Measurements from ENCODE around the gene ZNF775.

GRCh38 chr7:150443793-150444540 is 64.8 kb downstream of the ZNF775 start:
- TF ChIP-seq CTCF (conservative IDR thresholded peaks at IDR 0.05; ENCODE audit: low read depth, low read length) (no peak), EZH2phosphoT487 (IDR thresholded peaks at IDR 0.05; ENCODE audit: borderline replicate concordance, low read length) (no peak), EZH2 (IDR thresholded peaks at IDR 0.05; ENCODE audit: low read length, unreplicated experiment) (no peak)
